WTC11 (cell line): ENCODE results near the gene SLC25A23. TPM values are rescaled to one million over a fixed set of nuclear protein-coding genes. Genes with fewer than 3 reads are reported as not detected.

Experiments used
- ATAC-seq: fragments of 200-7000 bp; cut with Tn5 transposase; 2 replicates; pipeline ENCODE4 v1.10.0; 2021; ENCODE audit warnings: mild to moderate bottlenecking, moderate library complexity
- CTCF ChIA-PET: fragments of 300-600 bp; sonication (Branson Sonifier 250); formaldehyde crosslinking; loops from one replicate; lab custom pipeline; 2021; ENCODE audit warnings: antibody characterized with exemption; lab: Charles Lee
- POLR2A ChIA-PET: fragments of 350-600 bp; sonication (Branson Sonifier 250); formaldehyde crosslinking; loops from one replicate; lab custom pipeline; 2021; ENCODE audit warnings: antibody characterized with exemption; lab: Charles Lee
- DNase-seq: peaks from one replicate; pipeline ENCODE4 v3.0.0; 2021; ENCODE audit warnings: low spot score
- H3K27ac Mint-ChIP-seq: 2 replicates; pipeline ENCODE4 v1.8.0; 2021; ENCODE audit warnings: mixed read lengths
- H3K27me3 Mint-ChIP-seq: 2 replicates; pipeline ENCODE4 v1.8.0; 2021; ENCODE audit warnings: low read depth, mild to moderate bottlenecking, moderate library complexity, mixed read lengths
- H3K36me3 Mint-ChIP-seq: 2 replicates; pipeline ENCODE4 v1.8.0; 2021; ENCODE audit warnings: mixed read lengths
- H3K4me1 Mint-ChIP-seq: 2 replicates; pipeline ENCODE4 v1.8.0; 2022; ENCODE audit warnings: mixed read lengths
- H3K4me3 Mint-ChIP-seq: 2 replicates; pipeline ENCODE4 v1.8.0; 2021; ENCODE audit warnings: mild to moderate bottlenecking, moderate library complexity, mixed read lengths
- H3K9me3 Mint-ChIP-seq: 2 replicates; pipeline ENCODE4 v1.8.0; 2021; ENCODE audit warnings: mixed read lengths
- CREB1 ChIP-seq: sonication (generic); formaldehyde crosslinking; IDR thresholded peaks from 2 replicates; pipeline ENCODE4 v1.8.0; 2023; ENCODE audit warnings: mild to moderate bottlenecking, missing genetic modification reagents
- FOXP1 ChIP-seq: sonication (generic); formaldehyde crosslinking; IDR thresholded peaks from 2 replicates; pipeline ENCODE4 v1.8.0; 2022; ENCODE audit warnings: missing genetic modification reagents, mild to moderate bottlenecking, moderate library complexity, borderline replicate concordance
- GRHL2 ChIP-seq: fragments of 250-450 bp; sonication (Bioruptor Pico); IDR thresholded peaks from 2 replicates; pipeline ENCODE4 v1.8.0; 2022; ENCODE audit warnings: mild to moderate bottlenecking, moderate library complexity; ENCODE audit not compliant: insufficient replicate concordance, severe bottlenecking
- HMGA2 ChIP-seq: fragments of 250-450 bp; sonication (Bioruptor Pico); IDR thresholded peaks from 2 replicates; pipeline ENCODE4 v1.4.0; 2021; ENCODE audit warnings: mild to moderate bottlenecking, moderate library complexity
- RELA ChIP-seq: sonication (generic); formaldehyde crosslinking; IDR thresholded peaks from 2 replicates; pipeline ENCODE4 v1.8.1; 2022; ENCODE audit warnings: missing genetic modification reagents, mild to moderate bottlenecking, borderline replicate concordance
- SMAD3 ChIP-seq: sonication (generic); formaldehyde crosslinking; IDR thresholded peaks from 2 replicates; pipeline ENCODE4 v1.8.0; 2022; ENCODE audit warnings: missing genetic modification reagents, mild to moderate bottlenecking, borderline replicate concordance
- SOX15 ChIP-seq: fragments of 250-450 bp; sonication (Bioruptor Pico); IDR thresholded peaks from 2 replicates; pipeline ENCODE4 v1.9.0; 2021; ENCODE audit warnings: mild to moderate bottlenecking
- TP53 ChIP-seq: sonication (generic); formaldehyde crosslinking; IDR thresholded peaks from 2 replicates; pipeline ENCODE4 v1.8.1; 2023; ENCODE audit warnings: mild to moderate bottlenecking, missing genetic modification reagents
- ZNF138 ChIP-seq: sonication (generic); formaldehyde crosslinking; conservative IDR thresholded peaks from 2 replicates; pipeline ENCODE4 v1.8.1; 2022; ENCODE audit warnings: mild to moderate bottlenecking, moderate library complexity, missing genetic modification reagents
- ZNF219 ChIP-seq: sonication (generic); formaldehyde crosslinking; IDR thresholded peaks from 2 replicates; pipeline ENCODE4 v1.8.0; 2023; ENCODE audit warnings: missing genetic modification reagents, mild to moderate bottlenecking, borderline replicate concordance
- ZNF396 ChIP-seq: fragments of 250-450 bp; sonication (Bioruptor Pico); IDR thresholded peaks from 2 replicates; pipeline ENCODE4 v1.8.0; 2021; ENCODE audit warnings: mild to moderate bottlenecking, moderate library complexity, borderline replicate concordance
- total RNA-seq: library from RNA; stranded (reverse); gene quantifications from 3 replicates; pipeline ENCODE4 v1.2.3, GENCODE V29; 2021
- TF ChIP-seq, protein P1 (sequence below): sonication (generic); formaldehyde crosslinking; IDR thresholded peaks from 2 replicates; pipeline ENCODE4 v1.8.1; 2023; ENCODE audit warnings: mild to moderate bottlenecking, missing genetic modification reagents
- TF ChIP-seq, protein P2 (sequence below): sonication (generic); formaldehyde crosslinking; IDR thresholded peaks from 2 replicates; pipeline ENCODE4 v1.8.1; 2023; ENCODE audit warnings: mild to moderate bottlenecking, missing genetic modification reagents
- TF ChIP-seq, protein P3 (sequence below): sonication (generic); formaldehyde crosslinking; IDR thresholded peaks from 2 replicates; pipeline ENCODE4 v1.8.0; 2023; ENCODE audit warnings: missing genetic modification reagents
- TF ChIP-seq, protein P4 (sequence below): fragments of 250-450 bp; sonication (Bioruptor Pico); conservative IDR thresholded peaks from 2 replicates; pipeline ENCODE4 v1.9.0; 2021; ENCODE audit warnings: mild to moderate bottlenecking
- TF ChIP-seq, protein P5 (sequence below): sonication (generic); formaldehyde crosslinking; IDR thresholded peaks from 2 replicates; pipeline ENCODE4 v1.8.1; 2023; ENCODE audit warnings: mild to moderate bottlenecking, missing genetic modification reagents, moderate library complexity
- TF ChIP-seq, protein P6 (sequence below): sonication (generic); formaldehyde crosslinking; IDR thresholded peaks from 2 replicates; pipeline ENCODE4 v1.8.0; 2023; ENCODE audit warnings: missing genetic modification reagents, mild to moderate bottlenecking, borderline replicate concordance
- TF ChIP-seq, protein P7 (sequence below): sonication (generic); formaldehyde crosslinking; IDR thresholded peaks from 2 replicates; pipeline ENCODE4 v1.8.0; 2022; ENCODE audit warnings: mild to moderate bottlenecking, missing genetic modification reagents

The SLC25A23 gene
- total RNA-seq, 1 experiment from 2014 or later, result 63.6 TPM

DNA sequence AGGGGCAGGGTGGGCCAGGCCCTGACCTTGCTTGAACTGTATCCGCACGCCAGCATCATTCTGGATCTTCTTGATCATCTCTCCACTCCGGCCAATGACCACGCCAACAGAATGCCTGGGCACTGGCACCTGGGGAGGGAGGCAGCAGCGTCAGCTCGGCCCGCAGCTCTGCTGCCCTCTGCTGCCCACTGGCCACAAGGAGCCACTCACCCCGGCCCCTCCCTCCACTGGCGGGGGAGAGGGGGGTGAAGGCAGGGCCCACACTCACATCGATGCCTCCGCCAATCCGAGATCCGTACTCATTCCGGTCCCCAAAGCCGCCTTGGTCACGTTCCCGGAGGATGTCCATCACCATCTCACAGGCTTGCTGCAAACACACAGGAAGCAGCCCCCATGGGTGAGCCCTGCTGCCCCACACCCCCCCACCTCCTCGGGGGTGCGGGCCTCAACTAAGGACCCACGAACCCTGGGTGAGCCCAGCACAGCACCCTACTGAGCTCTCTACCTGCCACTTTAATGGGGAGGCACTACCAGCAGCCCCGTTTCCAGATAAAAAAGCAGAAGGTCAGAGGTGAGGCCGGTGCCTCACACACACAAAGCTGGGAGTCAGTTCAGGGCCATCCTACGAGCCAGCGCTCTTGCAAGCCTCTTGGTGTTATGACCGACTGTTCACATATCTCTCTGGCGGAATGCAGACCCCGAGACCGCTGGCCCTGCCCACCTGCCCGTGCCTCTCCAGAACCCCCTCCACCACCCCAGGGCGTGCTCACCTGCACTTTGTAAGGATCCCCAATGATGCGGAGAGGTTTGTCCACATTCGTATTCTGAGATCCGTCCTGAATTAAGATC is 41.7 kb downstream of the SLC25A23 start:
- POLR2A ChIA-PET, result interaction anchor here (0.6 kb wide), 1 partner anchor 8 kb away, joined by 3 read pairs; no protein-coding TSS in a partner anchor
- H3K4me1 Mint-ChIP-seq, result peaks cover 15% of the 10 kb centered on the region
- H3K36me3 Mint-ChIP-seq, result peaks cover 71% of the 10 kb centered on the region
- peak; percentile 36 for DNase-seq
- no peak overlapping the region for H3K27ac Mint-ChIP-seq
- TF ChIP-seq, protein P1, sequence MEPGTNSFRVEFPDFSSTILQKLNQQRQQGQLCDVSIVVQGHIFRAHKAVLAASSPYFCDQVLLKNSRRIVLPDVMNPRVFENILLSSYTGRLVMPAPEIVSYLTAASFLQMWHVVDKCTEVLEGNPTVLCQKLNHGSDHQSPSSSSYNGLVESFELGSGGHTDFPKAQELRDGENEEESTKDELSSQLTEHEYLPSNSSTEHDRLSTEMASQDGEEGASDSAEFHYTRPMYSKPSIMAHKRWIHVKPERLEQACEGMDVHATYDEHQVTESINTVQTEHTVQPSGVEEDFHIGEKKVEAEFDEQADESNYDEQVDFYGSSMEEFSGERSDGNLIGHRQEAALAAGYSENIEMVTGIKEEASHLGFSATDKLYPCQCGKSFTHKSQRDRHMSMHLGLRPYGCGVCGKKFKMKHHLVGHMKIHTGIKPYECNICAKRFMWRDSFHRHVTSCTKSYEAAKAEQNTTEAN, result no peak
- TF ChIP-seq, protein P2, sequence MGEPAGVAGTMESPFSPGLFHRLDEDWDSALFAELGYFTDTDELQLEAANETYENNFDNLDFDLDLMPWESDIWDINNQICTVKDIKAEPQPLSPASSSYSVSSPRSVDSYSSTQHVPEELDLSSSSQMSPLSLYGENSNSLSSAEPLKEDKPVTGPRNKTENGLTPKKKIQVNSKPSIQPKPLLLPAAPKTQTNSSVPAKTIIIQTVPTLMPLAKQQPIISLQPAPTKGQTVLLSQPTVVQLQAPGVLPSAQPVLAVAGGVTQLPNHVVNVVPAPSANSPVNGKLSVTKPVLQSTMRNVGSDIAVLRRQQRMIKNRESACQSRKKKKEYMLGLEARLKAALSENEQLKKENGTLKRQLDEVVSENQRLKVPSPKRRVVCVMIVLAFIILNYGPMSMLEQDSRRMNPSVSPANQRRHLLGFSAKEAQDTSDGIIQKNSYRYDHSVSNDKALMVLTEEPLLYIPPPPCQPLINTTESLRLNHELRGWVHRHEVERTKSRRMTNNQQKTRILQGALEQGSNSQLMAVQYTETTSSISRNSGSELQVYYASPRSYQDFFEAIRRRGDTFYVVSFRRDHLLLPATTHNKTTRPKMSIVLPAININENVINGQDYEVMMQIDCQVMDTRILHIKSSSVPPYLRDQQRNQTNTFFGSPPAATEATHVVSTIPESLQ (CRISPR knock-in tag), result no peak
- TF ChIP-seq SMAD3, result no peak
- TF ChIP-seq TP53 (CRISPR knock-in tag), result no peak
- TF ChIP-seq, protein P3, sequence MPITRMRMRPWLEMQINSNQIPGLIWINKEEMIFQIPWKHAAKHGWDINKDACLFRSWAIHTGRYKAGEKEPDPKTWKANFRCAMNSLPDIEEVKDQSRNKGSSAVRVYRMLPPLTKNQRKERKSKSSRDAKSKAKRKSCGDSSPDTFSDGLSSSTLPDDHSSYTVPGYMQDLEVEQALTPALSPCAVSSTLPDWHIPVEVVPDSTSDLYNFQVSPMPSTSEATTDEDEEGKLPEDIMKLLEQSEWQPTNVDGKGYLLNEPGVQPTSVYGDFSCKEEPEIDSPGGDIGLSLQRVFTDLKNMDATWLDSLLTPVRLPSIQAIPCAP (CRISPR knock-in tag), result no peak
- TF ChIP-seq GRHL2, result no peak
- TF ChIP-seq SOX15, result no peak
- TF ChIP-seq HMGA2 (CRISPR knock-in tag), result no peak
- TF ChIP-seq ZNF138 (CRISPR knock-in tag), result no peak
- TF ChIP-seq, protein P4, sequence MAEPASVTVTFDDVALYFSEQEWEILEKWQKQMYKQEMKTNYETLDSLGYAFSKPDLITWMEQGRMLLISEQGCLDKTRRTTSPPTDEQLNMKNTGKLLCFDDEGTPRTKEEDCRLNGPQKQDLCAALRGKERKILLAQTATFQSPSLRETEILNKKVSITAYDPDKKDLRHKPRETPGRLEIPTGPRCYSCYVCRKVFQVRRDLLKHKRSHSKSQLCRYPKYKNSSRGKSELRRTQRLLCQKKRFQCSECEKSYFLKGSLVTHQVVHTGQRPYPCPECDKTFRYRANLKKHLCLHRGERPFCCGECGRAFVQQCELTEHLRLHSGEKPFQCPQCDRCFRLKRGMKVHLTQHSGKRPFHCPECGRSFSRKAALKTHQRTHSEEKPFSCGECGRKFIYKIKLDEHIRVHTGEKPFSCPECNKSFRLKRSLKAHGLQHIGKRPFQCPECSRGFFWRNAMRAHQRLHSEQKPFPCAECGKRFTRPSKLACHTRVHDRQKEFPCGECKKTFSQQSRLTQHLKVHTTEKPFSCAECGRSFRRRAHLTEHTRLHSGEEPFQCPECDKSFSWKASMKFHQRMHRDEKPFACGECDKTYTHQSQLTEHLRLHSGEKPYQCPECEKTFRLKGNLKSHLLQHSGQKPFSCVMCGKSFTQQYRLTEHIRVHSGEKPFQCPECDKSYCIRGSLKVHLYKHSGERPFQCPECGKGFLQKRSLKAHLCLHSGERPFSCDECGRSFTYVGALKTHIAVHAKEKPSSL (CRISPR knock-in tag), result no peak
- TF ChIP-seq, protein P5, sequence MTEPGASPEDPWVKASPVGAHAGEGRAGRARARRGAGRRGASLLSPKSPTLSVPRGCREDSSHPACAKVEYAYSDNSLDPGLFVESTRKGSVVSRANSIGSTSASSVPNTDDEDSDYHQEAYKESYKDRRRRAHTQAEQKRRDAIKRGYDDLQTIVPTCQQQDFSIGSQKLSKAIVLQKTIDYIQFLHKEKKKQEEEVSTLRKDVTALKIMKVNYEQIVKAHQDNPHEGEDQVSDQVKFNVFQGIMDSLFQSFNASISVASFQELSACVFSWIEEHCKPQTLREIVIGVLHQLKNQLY (CRISPR knock-in tag), result no peak
- TF ChIP-seq ZNF396 (CRISPR knock-in tag), result no peak
- no peak for TF ChIP-seq CREB1
- no peak for TF ChIP-seq FOXP1 (CRISPR knock-in tag)
- no peak for TF ChIP-seq ZNF219 (CRISPR knock-in tag)
- no peak for TF ChIP-seq RELA (CRISPR knock-in tag)
- TF ChIP-seq, protein P6, sequence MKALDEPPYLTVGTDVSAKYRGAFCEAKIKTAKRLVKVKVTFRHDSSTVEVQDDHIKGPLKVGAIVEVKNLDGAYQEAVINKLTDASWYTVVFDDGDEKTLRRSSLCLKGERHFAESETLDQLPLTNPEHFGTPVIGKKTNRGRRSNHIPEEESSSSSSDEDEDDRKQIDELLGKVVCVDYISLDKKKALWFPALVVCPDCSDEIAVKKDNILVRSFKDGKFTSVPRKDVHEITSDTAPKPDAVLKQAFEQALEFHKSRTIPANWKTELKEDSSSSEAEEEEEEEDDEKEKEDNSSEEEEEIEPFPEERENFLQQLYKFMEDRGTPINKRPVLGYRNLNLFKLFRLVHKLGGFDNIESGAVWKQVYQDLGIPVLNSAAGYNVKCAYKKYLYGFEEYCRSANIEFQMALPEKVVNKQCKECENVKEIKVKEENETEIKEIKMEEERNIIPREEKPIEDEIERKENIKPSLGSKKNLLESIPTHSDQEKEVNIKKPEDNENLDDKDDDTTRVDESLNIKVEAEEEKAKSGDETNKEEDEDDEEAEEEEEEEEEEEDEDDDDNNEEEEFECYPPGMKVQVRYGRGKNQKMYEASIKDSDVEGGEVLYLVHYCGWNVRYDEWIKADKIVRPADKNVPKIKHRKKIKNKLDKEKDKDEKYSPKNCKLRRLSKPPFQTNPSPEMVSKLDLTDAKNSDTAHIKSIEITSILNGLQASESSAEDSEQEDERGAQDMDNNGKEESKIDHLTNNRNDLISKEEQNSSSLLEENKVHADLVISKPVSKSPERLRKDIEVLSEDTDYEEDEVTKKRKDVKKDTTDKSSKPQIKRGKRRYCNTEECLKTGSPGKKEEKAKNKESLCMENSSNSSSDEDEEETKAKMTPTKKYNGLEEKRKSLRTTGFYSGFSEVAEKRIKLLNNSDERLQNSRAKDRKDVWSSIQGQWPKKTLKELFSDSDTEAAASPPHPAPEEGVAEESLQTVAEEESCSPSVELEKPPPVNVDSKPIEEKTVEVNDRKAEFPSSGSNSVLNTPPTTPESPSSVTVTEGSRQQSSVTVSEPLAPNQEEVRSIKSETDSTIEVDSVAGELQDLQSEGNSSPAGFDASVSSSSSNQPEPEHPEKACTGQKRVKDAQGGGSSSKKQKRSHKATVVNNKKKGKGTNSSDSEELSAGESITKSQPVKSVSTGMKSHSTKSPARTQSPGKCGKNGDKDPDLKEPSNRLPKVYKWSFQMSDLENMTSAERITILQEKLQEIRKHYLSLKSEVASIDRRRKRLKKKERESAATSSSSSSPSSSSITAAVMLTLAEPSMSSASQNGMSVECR (CRISPR knock-in tag), result no peak
- TF ChIP-seq, protein P7, sequence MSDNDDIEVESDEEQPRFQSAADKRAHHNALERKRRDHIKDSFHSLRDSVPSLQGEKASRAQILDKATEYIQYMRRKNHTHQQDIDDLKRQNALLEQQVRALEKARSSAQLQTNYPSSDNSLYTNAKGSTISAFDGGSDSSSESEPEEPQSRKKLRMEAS, result no peak
- TF ChIP-seq, all 79 proteins: peak for 0
- no peaks in the 10 kb centered on the region for H3K9me3 Mint-ChIP-seq
- peak; percentile 45 for ATAC-seq
- H3K27me3 Mint-ChIP-seq, result no peaks in the 10 kb centered on the region
- H3K4me3 Mint-ChIP-seq, result no peak overlapping the region
- CTCF ChIA-PET, result interaction anchor here (0.5 to 1.4 kb wide), 8 partner anchors 8 to 446 kb away, joined by 3 to 7 read pairs (median 3); partner anchors contain the start of genes CRB3 and GTF2F1
